HCT116 (cell line): Measurements from ENCODE around the gene SUFU. TPM values are rescaled to one million over a fixed set of nuclear protein-coding genes. Genes with fewer than 3 reads are reported as not detected.

Source experiments
- ATAC-seq: fragments of 200-7000 bp; cut with Tn5 transposase; 2 replicates; pipeline ENCODE4 v1.9.1; 2020; ENCODE audit warnings: mild to moderate bottlenecking, moderate library complexity
- BruUV-seq: library from RNA; stranded (reverse); fragments of 400-500 nt; replicated peaks from 2 replicates; lab custom pipeline; 2021; lab: Mats Ljungman, UMichigan
- CTCF ChIA-PET: fragments of 300-600 bp; sonication (Branson Sonifier 250); formaldehyde crosslinking; loops from one replicate; lab custom pipeline; 2021; ENCODE audit warnings: antibody characterized with exemption; lab: Charles Lee
- POLR2A ChIA-PET: fragments of 300-600, 350-600 bp; sonication (Branson Sonifier 250); formaldehyde crosslinking; loops from one replicate; lab custom pipeline; 2021; ENCODE audit warnings: antibody characterized with exemption; lab: Charles Lee
- RAD21 ChIA-PET, 2 experiments: fragments of 300-600 bp; sonication (Branson Sonifier 250); formaldehyde crosslinking; loops; one replicate each; lab custom pipeline; 2023; ENCODE audit warnings: low total read pairs in 2 of 2; ENCODE audit not compliant: uncharacterized antibody in 2 of 2, unreplicated experiment in 2 of 2, low non-redundant PET in 1 of 2; lab: Charles Lee
- DNase-seq: peaks from one replicate; pipeline ENCODE4 v3.0.0-alpha.2; 2010; ENCODE audit warnings: low read depth, low spot score
- H2AFZ ChIP-seq: fragments of 200-600 bp; shearing (Covaris generic), sonication (generic); 2 replicates; pipeline ENCODE4 v1.6.1; 2017; ENCODE audit warnings: low read depth, mixed run types, mixed read lengths, antibody characterized with exemption, low read length; ENCODE audit not compliant: poor library complexity, severe bottlenecking
- H3K27ac ChIP-seq: 2 replicates; pipeline ENCODE4 v1.5.1; 2012; ENCODE audit warnings: low read depth, low read length
- H3K27me3 ChIP-seq: fragments of 200-600 bp; sonication (generic); 2 replicates; pipeline ENCODE4 v1.6.1; 2016; ENCODE audit warnings: mixed run types, low read length, mixed read lengths; ENCODE audit not compliant: insufficient read depth
- H3K36me3 ChIP-seq, 2 experiments: fragments of 200-500 bp in 1 of 2; fragments of 200-600 bp in 1 of 2; sonication (Bioruptor generic) in 1 of 2; sonication (generic) in 1 of 2; 2 replicates each; pipeline versions ENCODE4 v1.5.1 to v1.6.1; 2014 to 2016; ENCODE audit warnings: low read length in 2 of 2, inconsistent platforms in 1 of 2, mixed read lengths in 1 of 2, mixed run types in 1 of 2; ENCODE audit not compliant: insufficient read depth in 2 of 2, control insufficient read depth in 1 of 2
- H3K4me1 ChIP-seq, 2 experiments: fragments of 200-600 bp in 1 of 2; sonication (generic) in 1 of 2; 2 replicates each; pipeline versions ENCODE4 v1.5.1 to v1.6.1; 2012 to 2017; ENCODE audit warnings: low read length in 2 of 2, inconsistent platforms in 1 of 2, mild to moderate bottlenecking in 1 of 2, mixed read lengths in 1 of 2, mixed run types in 1 of 2, moderate library complexity in 1 of 2; ENCODE audit not compliant: insufficient read depth in 2 of 2, control insufficient read depth in 1 of 2
- H3K4me2 ChIP-seq: fragments of 200-600 bp; sonication (generic); 2 replicates; pipeline ENCODE4 v1.6.1; 2017; ENCODE audit warnings: mixed run types, low read length, mixed read lengths
- H3K4me3 ChIP-seq, 2 experiments: fragments of 200-600 bp in 1 of 2; sonication (generic) in 1 of 2; replicated peaks in 1 of 2; 2 replicates each; pipeline ENCODE4 v1.5.1; 2011 to 2016; ENCODE audit warnings: low read length in 2 of 2, control low read depth in 1 of 2, low read depth in 1 of 2, mild to moderate bottlenecking in 1 of 2, mixed read lengths in 1 of 2, mixed run types in 1 of 2
- H3K79me2 ChIP-seq: fragments of 200-600 bp; sonication (generic); 2 replicates; pipeline ENCODE4 v1.6.1; 2017; ENCODE audit warnings: mild to moderate bottlenecking, mixed run types, low read length, moderate library complexity, mixed read lengths; ENCODE audit not compliant: insufficient read depth
- H3K9ac ChIP-seq: fragments of 200-600 bp; sonication (generic); 2 replicates; pipeline ENCODE4 v1.6.1; 2016; ENCODE audit warnings: low read length, mixed read lengths
- H3K9me2 ChIP-seq: fragments of 200-600 bp; sonication (generic), shearing (Covaris generic); 2 replicates; pipeline ENCODE4 v1.6.1; 2017; ENCODE audit warnings: mixed run types, mild to moderate bottlenecking, moderate library complexity; ENCODE audit not compliant: insufficient read depth
- H3K9me3 ChIP-seq, 2 experiments: fragments of 200-500 bp in 1 of 2; fragments of 200-600 bp in 1 of 2; sonication (Bioruptor generic) in 1 of 2; sonication (generic) in 1 of 2; 2 replicates each; pipeline ENCODE4 v1.6.1; 2014 to 2017; ENCODE audit warnings: low read length in 2 of 2, mixed read lengths in 2 of 2, inconsistent platforms in 1 of 2, low read depth in 1 of 2, mild to moderate bottlenecking in 1 of 2, mixed run types in 1 of 2, moderate library complexity in 1 of 2; ENCODE audit not compliant: control insufficient read depth in 1 of 2, insufficient read depth in 1 of 2
- H4K20me1 ChIP-seq: fragments of 200-600 bp; sonication (generic), shearing (Covaris generic); 2 replicates; pipeline ENCODE4 v1.6.1; 2017; ENCODE audit warnings: mixed run types, mild to moderate bottlenecking, moderate library complexity; ENCODE audit not compliant: insufficient read depth
- ATF3 ChIP-seq: IDR thresholded peaks from 2 replicates; pipeline ENCODE4 v1.6.1; 2012
- CBX3 ChIP-seq: IDR thresholded peaks from 2 replicates; pipeline ENCODE4 v1.6.1; 2012; ENCODE audit warnings: low read depth
- CEBPB ChIP-seq: IDR thresholded peaks from 2 replicates; pipeline ENCODE4 v1.6.1; 2012; ENCODE audit warnings: low read depth
- EGR1 ChIP-seq: IDR thresholded peaks from 2 replicates; pipeline ENCODE4 v1.6.1; 2012; ENCODE audit warnings: low read depth
- ELF1 ChIP-seq: IDR thresholded peaks from 2 replicates; pipeline ENCODE4 v1.6.1; 2012; ENCODE audit warnings: low read depth, borderline replicate concordance
- EZH2 ChIP-seq: fragments of 200-600 bp; sonication (generic); IDR thresholded peaks from 2 replicates; pipeline ENCODE4 v1.6.1; 2017; ENCODE audit warnings: antibody characterized with exemption, mixed run types
- EZH2phosphoT487 ChIP-seq: fragments of 200-600 bp; IDR thresholded peaks from 2 replicates; pipeline ENCODE4 v1.6.1; 2018; ENCODE audit warnings: antibody characterized with exemption, borderline replicate concordance
- FOSL1 ChIP-seq: IDR thresholded peaks from 2 replicates; pipeline ENCODE4 v1.6.1; 2012; ENCODE audit warnings: low read depth
- POLR2A ChIP-seq: IDR thresholded peaks from 2 replicates; pipeline ENCODE4 v1.7.0; 2011; ENCODE audit warnings: borderline replicate concordance; ENCODE audit not compliant: insufficient read depth, insufficient read length; ENCODE audit errors: extremely low read depth
- RAD21 ChIP-seq: IDR thresholded peaks from 2 replicates; pipeline ENCODE4 v1.6.1; 2012; ENCODE audit warnings: low read depth, mild to moderate bottlenecking
- REST ChIP-seq: IDR thresholded peaks from 2 replicates; pipeline ENCODE4 v1.6.1; 2012; ENCODE audit warnings: low read depth
- SIN3A ChIP-seq: IDR thresholded peaks from 2 replicates; pipeline ENCODE4 v1.6.1; 2012; ENCODE audit warnings: low read depth
- SP1 ChIP-seq: IDR thresholded peaks from 2 replicates; pipeline ENCODE4 v1.6.1; 2012; ENCODE audit warnings: low read depth
- TCF7L2 ChIP-seq: IDR thresholded peaks from 2 replicates; pipeline ENCODE4 v1.7.0; 2011; ENCODE audit warnings: borderline replicate concordance, inconsistent platforms; ENCODE audit not compliant: insufficient read depth, insufficient read length; ENCODE audit errors: extremely low read depth
- YY1 ChIP-seq: IDR thresholded peaks from 2 replicates; pipeline ENCODE4 v1.6.1; 2011; ENCODE audit warnings: low read length, low read depth, moderate library complexity, mild to moderate bottlenecking; ENCODE audit not compliant: insufficient replicate concordance; ENCODE audit errors: extremely low read depth
- ZNF274 ChIP-seq: fragments of 200-500 bp; sonication (Bioruptor generic); IDR thresholded peaks from 2 replicates; pipeline ENCODE4 v1.6.1; 2014; ENCODE audit warnings: mild to moderate bottlenecking, low read depth, low read length, inconsistent platforms
- intact Hi-C: fragments of 100-400 bp; cut with micrococcal nuclease; formaldehyde crosslinking; loops from 2 replicates; pipeline ENCODE4 v1.10.0; 2022
- total RNA-seq: library from RNA; stranded (reverse); gene quantifications from one replicate; pipeline ENCODE4 v1.2.1, GENCODE V29; 2021; ENCODE audit not compliant: unreplicated experiment
- TF ChIP-seq, protein P1 (sequence below): IDR thresholded peaks from 2 replicates; pipeline ENCODE4 v1.6.1; 2012

SUFU gene
- total RNA-seq, 1 experiment from 2014 or later = 18.8 TPM

GRCh38 chr10:102620138-102620590 lies 116.4 kb downstream of the SUFU start:
- H3K27me3 ChIP-seq = no peaks in the 10 kb centered on the region
- no peak overlapping the region for H2AFZ ChIP-seq
- H3K4me2 ChIP-seq = no peak overlapping the region
- no peaks in the 10 kb centered on the region for H3K79me2 ChIP-seq
- ChIA-PET POLR2A (no interaction called here), RAD21 (no interaction called here), CTCF (no interaction called here)
- no peaks in the 10 kb centered on the region for H4K20me1 ChIP-seq
- DNase-seq (no peak), ATAC-seq (no peak)
- H3K36me3 ChIP-seq = 0 out of 4 replicates have a peak, but pooled peaks cover 0 to 3% of the 10 kb centered on the region in 2 experiments
- H3K9me2 ChIP-seq = no peaks in the 10 kb centered on the region
- H3K9me3 ChIP-seq = no peaks in the 10 kb centered on the region
- H3K4me1 ChIP-seq = peaks cover 0 to 12% of the 10 kb centered on the region in 2 experiments; a peak in 2 of 4 replicates
- no peak overlapping the region for H3K4me3 ChIP-seq
- no TSS peak for BruUV-seq
- no peak overlapping the region for H3K27ac ChIP-seq
- TF ChIP-seq SP1 (no peak), EGR1 (no peak), FOSL1 (no peak), CEBPB (no peak), SIN3A (no peak), ATF3 (no peak), ZNF274 (no peak), TCF7L2 (no peak), ELF1 (no peak), RAD21 (no peak), POLR2A (no peak), EZH2 (no peak), CBX3 (no peak), EZH2phosphoT487 (no peak), REST (no peak), YY1 (no peak)
- TF ChIP-seq, protein P1, sequence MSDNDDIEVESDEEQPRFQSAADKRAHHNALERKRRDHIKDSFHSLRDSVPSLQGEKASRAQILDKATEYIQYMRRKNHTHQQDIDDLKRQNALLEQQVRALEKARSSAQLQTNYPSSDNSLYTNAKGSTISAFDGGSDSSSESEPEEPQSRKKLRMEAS = no peak
- intact Hi-C loops = no loop called here
- no peak overlapping the region for H3K9ac ChIP-seq
